Smooth muscle cell (in vitro differentiated cells): ENCODE data around the gene ATP9B. TPM values are rescaled to one million over a fixed set of nuclear protein-coding genes. Genes with fewer than 3 reads are reported as not detected.

Experiments
- DNase-seq: peaks from one replicate; lab custom pipeline; 2025; ENCODE audit not compliant: unreplicated experiment; lab: John Stamatoyannopoulos, UW
- H2AFZ ChIP-seq: fragments of 200-600 bp; sonication (generic); 2 replicates; pipeline ENCODE4 v1.6.0; 2016; ENCODE audit warnings: antibody characterized with exemption, low read depth, mild to moderate bottlenecking
- H3F3A ChIP-seq: fragments of 200-600 bp; sonication (generic); 2 replicates; pipeline ENCODE4 v1.6.0; 2017; ENCODE audit warnings: antibody characterized with exemption, low read depth
- H3K27ac ChIP-seq: fragments of 200-600 bp; sonication (generic); 2 replicates; pipeline ENCODE4 v1.5.1; 2016; ENCODE audit warnings: low read depth, mild to moderate bottlenecking
- H3K27me3 ChIP-seq: fragments of 200-600 bp; sonication (generic); 2 replicates; pipeline ENCODE4 v1.6.1; 2016; ENCODE audit warnings: low read depth, mild to moderate bottlenecking
- H3K36me3 ChIP-seq: fragments of 200-600 bp; sonication (generic); 2 replicates; pipeline ENCODE4 v1.5.1; 2016; ENCODE audit warnings: low read depth
- H3K4me1 ChIP-seq: fragments of 200-600 bp; sonication (generic); 2 replicates; pipeline ENCODE4 v1.5.1; 2016; ENCODE audit warnings: low read depth
- H3K4me2 ChIP-seq: fragments of 200-600 bp; sonication (generic); 2 replicates; pipeline ENCODE4 v1.6.0; 2016; ENCODE audit warnings: mild to moderate bottlenecking
- H3K4me3 ChIP-seq: fragments of 200-600 bp; sonication (generic); 2 replicates; pipeline ENCODE4 v1.5.1; 2016; ENCODE audit warnings: mild to moderate bottlenecking
- H3K79me2 ChIP-seq: fragments of 200-600 bp; sonication (generic); 2 replicates; pipeline ENCODE4 v1.6.0; 2016; ENCODE audit warnings: low read depth, mild to moderate bottlenecking
- H3K9ac ChIP-seq: fragments of 200-600 bp; sonication (generic); 2 replicates; pipeline ENCODE4 v1.6.0; 2016; ENCODE audit warnings: low read depth
- H3K9me3 ChIP-seq: fragments of 200-600 bp; sonication (generic); replicated peaks from 2 replicates; pipeline ENCODE4 v1.5.1; 2016; ENCODE audit warnings: low read depth
- H4K20me1 ChIP-seq: fragments of 200-600 bp; sonication (generic); 2 replicates; pipeline ENCODE4 v1.6.0; 2016; ENCODE audit warnings: low read depth
- CTCF ChIP-seq: fragments of 200-600 bp; sonication (generic); IDR thresholded peaks from 2 replicates; pipeline ENCODE4 v1.5.1; 2017; ENCODE audit warnings: borderline replicate concordance, mild to moderate bottlenecking, antibody characterized with exemption; ENCODE audit not compliant: insufficient read depth, poor library complexity, severe bottlenecking
- WGBS: methylation state at CpG from one replicate; pipeline ENCODE4 v1.1.7; 2016; ENCODE audit warnings: low lambda C conversion rate; 5-methylcytosine and 5-hydroxymethylcytosine counted together
- polyA plus RNA-seq: library from polyadenylated mRNA; unstranded; fragments of >200 nt; fragmentation: Nextera tagmentation; extraction: Ambion mirVana; gene quantifications from 2 replicates; pipeline ENCODE4 v1.2.1, GENCODE V29; 2016
- total RNA-seq: library from RNA; depleted of rRNA; stranded (reverse); fragments of >200 nt; gene quantifications from 2 replicates; pipeline ENCODE4 v1.2.3, GENCODE V29; 2014

The ATP9B gene
- total and polyA plus RNA-seq, 2 experiments from 2014 or later: 6.1 to 16.4 TPM

DNA sequence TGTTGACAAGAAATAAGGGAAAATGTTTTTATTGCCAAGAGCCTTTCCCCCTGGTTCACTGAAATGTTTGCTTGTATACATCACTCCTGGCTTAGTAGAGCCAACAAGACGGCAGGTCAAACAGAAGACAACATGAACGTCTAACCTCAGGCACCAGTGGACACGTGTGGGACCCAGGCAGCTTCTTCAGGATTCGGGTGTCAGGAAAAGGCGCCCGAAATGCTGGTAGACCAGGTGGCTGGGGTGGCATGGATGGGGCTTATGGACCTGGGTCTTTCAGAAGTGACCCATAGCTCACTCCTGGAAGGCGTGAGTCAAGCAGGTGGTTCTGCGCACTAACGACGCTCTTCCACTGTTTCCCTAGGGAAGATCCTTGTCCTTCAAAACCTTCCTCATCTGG is 303.3 kb downstream of the ATP9B start:
- Histone ChIP-seq H3K9ac (no peak overlapping the region), H3K4me2 (no peak overlapping the region), H3K4me3 (no peak overlapping the region), H4K20me1 (no peaks in the 10 kb centered on the region), H3K36me3 (no peaks in the 10 kb centered on the region), H3K27ac (no peak overlapping the region), H3K79me2 (no peaks in the 10 kb centered on the region), H2AFZ (no peak overlapping the region), H3K27me3 (no peaks in the 10 kb centered on the region), H3F3A (no peaks in the 10 kb centered on the region), H3K9me3 (no peaks in the 10 kb centered on the region), H3K4me1 (no peaks in the 10 kb centered on the region)
- no peak for DNase-seq
- WGBS: 98% methylated on average over 10 of the region's 10 CpGs
- TF ChIP-seq CTCF: no peak

DNA sequence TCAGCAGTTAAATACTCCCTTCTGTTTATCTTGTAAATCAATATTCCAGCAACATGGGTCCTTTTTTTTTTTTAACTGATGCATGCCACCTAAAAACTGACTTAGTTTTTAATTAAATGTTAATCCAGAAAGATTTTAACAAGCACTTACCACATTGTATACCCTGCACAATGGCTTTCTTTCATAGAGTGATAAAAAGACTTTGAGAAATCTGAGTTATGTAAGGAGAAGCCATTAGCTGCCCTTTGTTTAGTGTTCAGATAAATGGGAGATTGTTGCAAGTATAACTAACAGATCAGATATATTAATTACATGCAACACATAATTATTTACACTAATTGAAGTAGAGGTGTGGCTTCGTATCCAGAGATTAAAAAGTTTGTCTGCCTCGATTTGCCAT is 303.8 kb downstream of the ATP9B start:
- Histone ChIP-seq H3F3A (no peaks in the 10 kb centered on the region), H3K9me3 (no peaks in the 10 kb centered on the region), H3K4me1 (no peaks in the 10 kb centered on the region), H2AFZ (no peak overlapping the region), H3K36me3 (no peaks in the 10 kb centered on the region), H3K9ac (no peak overlapping the region), H3K27ac (no peak overlapping the region), H4K20me1 (no peaks in the 10 kb centered on the region), H3K79me2 (no peaks in the 10 kb centered on the region), H3K27me3 (no peaks in the 10 kb centered on the region), H3K4me3 (no peak overlapping the region), H3K4me2 (no peak overlapping the region)
- no peak for TF ChIP-seq CTCF
- DNase-seq: no peak
- WGBS: 94% methylated on average over 2 of the region's 2 CpGs

DNA sequence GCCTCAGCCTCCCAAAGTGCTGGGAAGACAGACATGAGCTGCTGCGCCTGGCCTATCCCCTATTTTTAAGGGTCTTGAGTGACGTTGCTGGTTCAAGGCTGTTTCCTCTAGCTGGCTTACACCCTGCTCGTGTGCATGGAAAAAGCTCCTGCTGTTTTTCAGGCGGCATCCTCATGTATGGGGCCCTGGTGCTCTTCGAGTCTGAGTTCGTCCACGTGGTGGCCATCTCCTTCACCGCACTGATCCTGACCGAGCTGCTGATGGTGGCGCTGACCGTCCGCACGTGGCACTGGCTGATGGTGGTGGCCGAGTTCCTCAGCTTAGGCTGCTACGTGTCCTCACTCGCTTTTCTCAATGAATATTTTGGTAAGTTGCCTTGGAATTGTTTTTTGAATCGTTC is 304.5 kb downstream of the ATP9B start:
- Histone ChIP-seq H3K9me3 (no peaks in the 10 kb centered on the region), H3F3A (no peaks in the 10 kb centered on the region), H4K20me1 (no peaks in the 10 kb centered on the region), H3K27ac (no peak overlapping the region), H3K9ac (no peak overlapping the region), H2AFZ (no peak overlapping the region), H3K36me3 (no peaks in the 10 kb centered on the region), H3K4me3 (no peak overlapping the region), H3K79me2 (no peaks in the 10 kb centered on the region), H3K4me2 (no peak overlapping the region), H3K4me1 (no peaks in the 10 kb centered on the region), H3K27me3 (no peaks in the 10 kb centered on the region)
- no peak for DNase-seq
- TF ChIP-seq CTCF: no peak
- WGBS: 95% methylated on average over 17 of the region's 17 CpGs

- Histone ChIP-seq H3K4me2 (no peak overlapping the region), H4K20me1 (no peaks in the 10 kb centered on the region), H3K4me1 (no peaks in the 10 kb centered on the region), H3K27me3 (no peaks in the 10 kb centered on the region), H3K36me3 (no peaks in the 10 kb centered on the region), H2AFZ (no peak overlapping the region), H3F3A (no peaks in the 10 kb centered on the region), H3K9me3 (no peaks in the 10 kb centered on the region), H3K79me2 (no peaks in the 10 kb centered on the region), H3K27ac (no peak overlapping the region), H3K4me3 (no peak overlapping the region), H3K9ac (no peak overlapping the region)
- no peak for TF ChIP-seq CTCF
- DNase-seq: no peak
- WGBS: 93% methylated on average over 26 of the region's 32 CpGs
Observed at GRCh38 chr18:79374408-79375171, 305.4 kb downstream of the ATP9B start.
